Measurements from ENCODE around the gene HOXA6.

The HOXA6 gene

GRCh38 chr7:27150568-27151340, 3.2 kb upstream of the HOXA6 start:
- Histone ChIP-seq H3K4me3 (peak overlapping the region; percentile 60), H3K27ac (no peak overlapping the region)

GRCh38 chr7:27149842-27150567, 2.4 kb upstream of the HOXA6 start:
- no peak for TF ChIP-seq CTCF (IDR thresholded peaks at IDR 0.05)
- peak; percentile 58 for DNase-seq (ENCODE audit: low spot score)

More at GRCh38 chr7:27150568-27151340, 3.2 kb upstream of the HOXA6 start:
- peak; percentile 64 for DNase-seq (ENCODE audit: low spot score)
- peak; percentile 91 for TF ChIP-seq CTCF (IDR thresholded peaks at IDR 0.05)

GRCh38 chr7:27148756-27149641, 1.4 kb upstream of the HOXA6 start:
- Histone ChIP-seq H3K27ac (no peak overlapping the region), H3K4me3 (no peak overlapping the region)
- no peak for TF ChIP-seq CTCF (IDR thresholded peaks at IDR 0.05)
- peak; percentile 61 for DNase-seq (ENCODE audit: low spot score)

More at GRCh38 chr7:27149842-27150567, 2.4 kb upstream of the HOXA6 start:
- H3K27ac ChIP-seq = no peak overlapping the region
- peak overlapping the region; percentile 60 for H3K4me3 ChIP-seq

GRCh38 chr7:27148031-27148755, 619 bp upstream of the HOXA6 start:
- DNase-seq (ENCODE audit: low spot score) = peak; percentile 68
- peak overlapping the region; percentile 65 for H3K4me3 ChIP-seq
- no peak for TF ChIP-seq CTCF (IDR thresholded peaks at IDR 0.05)
- H3K27ac ChIP-seq = no peak overlapping the region

- no peak for TF ChIP-seq CTCF (IDR thresholded peaks at IDR 0.05)
- Histone ChIP-seq H3K27ac (no peak overlapping the region), H3K4me3 (no peak overlapping the region)
- DNase-seq (ENCODE audit: low spot score) = peak; percentile 54
Observed at GRCh38 chr7:27146491-27147198, 929 bp downstream of the HOXA6 start.

- H3K4me3 ChIP-seq = no peak overlapping the region
- no peak overlapping the region for H3K27ac ChIP-seq
- no peak for DNase-seq (ENCODE audit: low spot score)
- TF ChIP-seq CTCF (IDR thresholded peaks at IDR 0.05) = no peak
Observed at GRCh38 chr7:27145914-27146412, 1.6 kb downstream of the HOXA6 start.
